LNCAP (cell line): ENCODE data around the gene KCNG2.

ENCODE experiments used
- TF ChIP-seq, protein P1 (sequence below): fragments of 450-650 bp; IDR thresholded peaks from 2 replicates; pipeline ENCODE4 v1.5.1; 2017; ENCODE audit warnings: mild to moderate bottlenecking

Gene KCNG2

DNA sequence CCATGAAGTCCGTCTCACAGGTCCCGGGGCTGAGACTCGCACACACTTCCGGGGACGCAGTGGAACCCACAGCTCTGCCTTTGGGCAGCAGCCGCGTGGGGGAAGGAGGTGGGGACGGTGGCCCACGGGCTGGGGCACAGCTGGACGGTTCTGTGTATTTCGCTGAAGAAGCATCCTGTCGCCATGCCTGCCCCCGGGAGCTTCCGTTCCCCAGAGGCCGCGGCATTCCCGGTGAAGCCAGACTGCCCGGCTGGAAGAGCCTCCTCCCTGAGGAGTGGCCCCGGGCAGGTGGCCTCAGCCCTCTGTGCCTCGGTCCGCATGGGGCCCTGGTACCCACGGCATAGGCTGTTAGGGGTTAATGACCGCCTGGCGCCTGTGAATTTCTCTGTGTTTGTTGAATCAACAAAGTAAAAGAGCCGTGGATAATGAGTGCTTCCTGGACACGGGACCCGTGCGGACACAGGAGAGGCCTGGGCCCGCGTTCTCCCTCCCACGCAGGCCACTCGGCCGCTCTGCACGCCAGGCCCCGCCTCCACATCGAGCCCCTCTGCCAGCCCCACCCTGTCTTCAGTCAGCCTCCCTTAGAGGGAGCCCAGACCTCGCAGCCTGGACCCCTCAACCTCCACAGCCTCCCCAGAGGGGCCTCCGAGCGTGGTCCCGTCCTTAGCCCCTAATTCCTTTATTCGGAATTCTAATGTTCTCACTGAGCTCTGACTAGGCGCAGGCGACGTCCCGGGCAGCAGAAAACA, 51.0 kb downstream of the KCNG2 start:
- TF ChIP-seq, protein P1, sequence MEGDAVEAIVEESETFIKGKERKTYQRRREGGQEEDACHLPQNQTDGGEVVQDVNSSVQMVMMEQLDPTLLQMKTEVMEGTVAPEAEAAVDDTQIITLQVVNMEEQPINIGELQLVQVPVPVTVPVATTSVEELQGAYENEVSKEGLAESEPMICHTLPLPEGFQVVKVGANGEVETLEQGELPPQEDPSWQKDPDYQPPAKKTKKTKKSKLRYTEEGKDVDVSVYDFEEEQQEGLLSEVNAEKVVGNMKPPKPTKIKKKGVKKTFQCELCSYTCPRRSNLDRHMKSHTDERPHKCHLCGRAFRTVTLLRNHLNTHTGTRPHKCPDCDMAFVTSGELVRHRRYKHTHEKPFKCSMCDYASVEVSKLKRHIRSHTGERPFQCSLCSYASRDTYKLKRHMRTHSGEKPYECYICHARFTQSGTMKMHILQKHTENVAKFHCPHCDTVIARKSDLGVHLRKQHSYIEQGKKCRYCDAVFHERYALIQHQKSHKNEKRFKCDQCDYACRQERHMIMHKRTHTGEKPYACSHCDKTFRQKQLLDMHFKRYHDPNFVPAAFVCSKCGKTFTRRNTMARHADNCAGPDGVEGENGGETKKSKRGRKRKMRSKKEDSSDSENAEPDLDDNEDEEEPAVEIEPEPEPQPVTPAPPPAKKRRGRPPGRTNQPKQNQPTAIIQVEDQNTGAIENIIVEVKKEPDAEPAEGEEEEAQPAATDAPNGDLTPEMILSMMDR = no peak

DNA sequence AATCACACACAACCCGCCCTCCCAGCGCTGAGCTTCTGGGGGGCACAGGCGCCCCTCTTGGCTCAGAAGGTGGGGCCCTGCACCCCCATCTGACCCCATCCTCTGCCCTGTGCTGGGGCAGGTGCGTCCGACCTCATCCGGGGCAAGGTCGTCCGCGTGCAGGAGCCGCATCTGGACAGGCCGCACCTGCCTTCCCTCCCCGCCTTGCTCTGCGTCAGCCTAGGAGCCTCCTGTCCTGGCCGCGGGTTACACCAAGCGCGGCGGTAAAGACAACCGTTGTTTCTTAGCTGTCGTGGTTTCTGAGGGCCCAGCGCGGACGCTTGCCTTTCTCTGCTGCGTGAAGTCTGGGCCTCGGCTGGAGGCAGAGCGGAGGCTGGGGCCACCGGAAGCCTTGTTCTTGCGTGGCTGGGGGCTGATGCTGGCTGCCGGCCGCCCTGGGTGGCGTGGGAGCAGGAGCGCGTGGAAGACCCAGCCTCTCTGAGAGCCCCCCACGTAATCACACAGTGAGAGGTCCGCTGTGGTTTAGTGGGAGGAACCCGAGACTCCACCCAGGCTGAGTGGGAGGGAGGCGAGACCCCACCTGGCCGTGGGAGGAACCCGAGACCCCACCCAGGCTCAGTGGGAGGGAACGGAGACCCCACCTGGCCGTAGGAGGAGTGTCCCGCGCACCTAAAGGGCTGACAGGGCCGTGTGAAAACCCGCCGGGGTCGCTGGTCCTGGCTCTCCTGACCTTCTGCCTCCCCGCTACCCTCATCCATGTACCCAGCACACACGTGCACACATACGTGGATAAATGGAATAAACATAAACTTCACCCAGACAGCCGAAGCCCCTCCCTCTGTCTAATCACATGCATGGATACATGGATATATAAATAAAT, 51.8 kb downstream of the KCNG2 start:
- TF ChIP-seq, protein P1 = no peak

DNA sequence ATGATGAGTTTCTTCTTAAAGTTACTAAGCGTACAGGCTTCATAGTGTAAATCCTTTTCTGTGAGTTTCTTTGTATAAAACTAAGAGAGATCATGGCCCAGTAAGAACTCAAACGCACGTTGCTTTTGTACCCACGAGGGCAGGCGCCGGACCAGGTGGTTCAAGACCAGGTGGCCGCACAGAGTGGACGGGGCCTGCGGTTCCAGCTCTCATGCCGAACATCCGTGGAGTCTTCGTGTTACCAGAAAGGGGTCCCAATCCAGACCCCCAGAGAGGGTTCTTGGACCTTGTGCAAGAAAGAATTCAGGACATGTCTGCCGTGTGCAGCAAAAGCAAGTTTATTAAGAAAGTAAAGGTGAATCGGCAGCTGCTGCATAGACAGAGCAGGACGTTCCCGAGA, 53.0 kb downstream of the KCNG2 start:
- TF ChIP-seq, protein P1 = no peak

DNA sequence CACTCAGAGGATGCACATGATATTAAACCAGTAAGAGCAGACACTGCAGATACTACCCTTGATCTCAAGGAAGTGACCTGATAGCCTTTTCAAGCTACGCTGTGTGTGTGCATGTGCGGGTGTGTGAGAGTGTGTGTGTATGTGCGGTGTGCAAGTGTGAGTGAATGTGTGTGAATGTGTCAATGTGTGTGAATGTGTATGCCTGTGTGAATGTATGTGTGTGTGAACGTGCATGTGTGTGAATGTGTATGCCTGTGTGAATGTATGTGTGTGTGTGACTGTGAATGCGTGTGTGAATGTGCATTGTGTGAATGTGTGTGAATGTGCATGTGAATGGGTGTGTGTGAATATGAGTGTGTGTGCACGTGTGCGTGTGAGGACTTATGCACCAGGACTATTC, 53.8 kb downstream of the KCNG2 start:
- TF ChIP-seq, protein P1 = no peak

DNA sequence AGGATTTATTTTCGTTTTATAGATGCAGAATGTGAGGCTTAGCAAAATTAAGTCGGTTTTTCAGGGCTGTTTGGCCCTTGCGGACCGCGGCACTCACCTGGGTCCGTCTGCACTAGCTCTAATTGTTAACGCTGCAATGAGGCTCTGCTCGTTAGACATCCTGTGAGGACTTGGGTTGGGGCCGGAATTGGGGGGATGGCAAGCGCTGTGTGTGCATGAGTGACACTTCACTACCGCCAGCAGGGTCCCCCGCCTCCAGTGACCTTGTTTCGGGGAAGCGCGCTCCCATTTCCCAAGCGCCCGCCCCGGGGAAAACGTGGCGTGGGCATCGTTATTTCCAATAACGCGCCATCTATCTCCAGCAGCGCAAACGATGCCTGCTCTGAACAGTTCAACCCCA, 54.2 kb downstream of the KCNG2 start:
- TF ChIP-seq, protein P1 = no peak

DNA sequence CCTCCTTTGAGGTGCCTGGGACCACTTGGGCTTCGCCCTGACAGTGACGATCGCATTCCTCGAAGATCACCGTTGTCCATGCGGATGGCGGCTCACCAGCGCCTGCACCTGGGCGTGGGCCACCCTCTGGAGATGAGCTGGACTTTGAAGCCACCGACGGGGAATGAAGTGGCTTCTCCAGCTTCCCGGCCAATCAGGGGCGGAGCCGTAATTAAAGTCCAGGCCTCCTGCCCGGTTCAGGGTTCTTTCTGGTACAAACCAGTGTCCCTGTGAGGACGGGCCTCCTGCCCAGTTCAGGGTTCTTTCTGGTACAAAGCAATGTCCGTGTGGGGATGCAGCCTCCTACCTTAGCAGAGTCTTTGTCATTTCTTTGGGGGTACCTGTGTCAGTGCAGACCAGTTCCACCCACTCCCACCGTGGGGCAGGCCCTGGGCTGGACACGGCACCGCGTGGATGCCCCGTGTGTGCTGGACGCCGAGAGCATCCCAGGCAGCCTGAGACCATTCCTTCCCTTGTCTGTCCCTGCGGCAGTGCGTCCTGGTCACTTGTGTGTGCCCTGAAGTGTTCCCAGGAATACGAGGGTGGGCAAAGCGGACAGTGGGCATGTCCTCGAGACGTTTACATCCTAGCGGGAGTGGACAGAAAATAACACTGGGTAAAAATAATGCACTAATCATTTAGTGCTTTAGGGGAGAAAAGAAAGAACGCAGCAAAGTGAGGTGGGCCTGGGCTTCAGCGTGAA, 55.0 kb downstream of the KCNG2 start:
- TF ChIP-seq, protein P1 = no peak

DNA sequence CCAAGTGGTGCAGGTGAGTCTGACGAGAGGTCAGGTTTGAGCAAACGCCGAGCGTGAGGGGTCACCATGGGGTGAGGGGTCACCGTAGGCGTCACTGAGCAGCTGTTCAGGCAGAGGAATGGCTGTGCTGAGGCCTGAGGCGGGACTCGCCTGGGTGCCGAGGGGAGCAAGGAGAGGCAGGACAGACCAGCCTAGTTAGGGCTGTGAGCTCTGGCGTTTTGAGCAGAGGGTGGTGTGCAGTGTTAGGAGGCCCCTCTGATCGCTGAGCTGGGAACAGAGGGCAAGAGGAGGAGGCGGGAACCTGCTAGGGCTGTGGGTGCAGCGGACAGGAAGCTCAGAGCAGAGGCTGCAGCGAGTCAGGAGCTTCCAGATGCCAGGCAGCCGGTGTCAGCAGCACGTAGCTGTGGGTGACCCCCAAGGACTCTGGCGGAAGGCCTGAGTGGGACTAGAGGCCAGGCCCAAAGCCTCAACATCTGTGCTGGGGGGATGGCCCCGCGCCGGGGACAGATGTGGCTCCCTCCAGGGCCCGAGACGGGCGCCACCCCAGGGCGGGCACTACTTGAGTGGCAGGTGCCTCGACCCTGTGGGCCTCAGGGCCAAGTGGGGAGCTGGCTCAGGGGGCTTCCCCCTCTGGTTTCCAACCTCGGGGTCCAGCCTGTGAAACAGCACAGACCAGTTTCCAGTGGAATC, 55.7 kb downstream of the KCNG2 start:
- TF ChIP-seq, protein P1 = no peak
